ENCODE results near the gene DIRAS2. TPM values are rescaled to one million over a fixed set of nuclear protein-coding genes. Genes with fewer than 3 reads are reported as not detected.

DIRAS2 gene
- total and polyA plus RNA-seq, 2 experiments from 2014 or later, result 0.41 to 1.6 TPM

DNA sequence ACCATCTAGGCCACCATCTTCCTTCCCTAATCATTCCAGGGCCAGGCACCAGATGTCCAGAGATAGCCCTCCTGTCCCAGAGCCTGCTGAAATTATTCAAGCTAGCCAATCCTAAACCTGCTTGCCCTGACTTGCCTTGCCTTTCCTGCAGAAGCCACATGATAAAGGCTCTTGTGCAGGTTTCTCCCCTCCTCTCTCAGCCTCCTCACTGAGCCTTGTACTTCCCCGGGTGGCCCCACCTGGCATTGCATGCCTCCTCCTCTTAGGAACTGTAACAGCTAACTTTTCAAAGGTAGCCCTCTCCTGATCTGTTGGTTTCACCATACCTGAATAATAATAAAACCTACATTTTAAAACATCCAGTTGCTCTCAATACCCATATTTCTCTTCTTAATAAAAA is 42.6 kb downstream of the DIRAS2 start:
- no peak overlapping the region for H3K27ac ChIP-seq
- no peaks in the 10 kb centered on the region for H4K20me1 ChIP-seq (ENCODE audit: insufficient read depth, poor library complexity, severe bottlenecking)
- H3K27me3 ChIP-seq, result no peaks in the 10 kb centered on the region
- TF ChIP-seq EZH2 (IDR thresholded peaks at IDR 0.05; ENCODE audit: borderline replicate concordance), result no peak
- TF ChIP-seq, protein P1, sequence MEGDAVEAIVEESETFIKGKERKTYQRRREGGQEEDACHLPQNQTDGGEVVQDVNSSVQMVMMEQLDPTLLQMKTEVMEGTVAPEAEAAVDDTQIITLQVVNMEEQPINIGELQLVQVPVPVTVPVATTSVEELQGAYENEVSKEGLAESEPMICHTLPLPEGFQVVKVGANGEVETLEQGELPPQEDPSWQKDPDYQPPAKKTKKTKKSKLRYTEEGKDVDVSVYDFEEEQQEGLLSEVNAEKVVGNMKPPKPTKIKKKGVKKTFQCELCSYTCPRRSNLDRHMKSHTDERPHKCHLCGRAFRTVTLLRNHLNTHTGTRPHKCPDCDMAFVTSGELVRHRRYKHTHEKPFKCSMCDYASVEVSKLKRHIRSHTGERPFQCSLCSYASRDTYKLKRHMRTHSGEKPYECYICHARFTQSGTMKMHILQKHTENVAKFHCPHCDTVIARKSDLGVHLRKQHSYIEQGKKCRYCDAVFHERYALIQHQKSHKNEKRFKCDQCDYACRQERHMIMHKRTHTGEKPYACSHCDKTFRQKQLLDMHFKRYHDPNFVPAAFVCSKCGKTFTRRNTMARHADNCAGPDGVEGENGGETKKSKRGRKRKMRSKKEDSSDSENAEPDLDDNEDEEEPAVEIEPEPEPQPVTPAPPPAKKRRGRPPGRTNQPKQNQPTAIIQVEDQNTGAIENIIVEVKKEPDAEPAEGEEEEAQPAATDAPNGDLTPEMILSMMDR (IDR thresholded peaks at IDR 0.05; ENCODE audit: poor library complexity), result no peak
- TF ChIP-seq EZH2phosphoT487 (IDR thresholded peaks at IDR 0.05; ENCODE audit: low read depth, severe bottlenecking, unreplicated experiment), result no peak
- no peaks in the 10 kb centered on the region for H3K9me3 ChIP-seq (ENCODE audit: low read depth)
- no peaks in the 10 kb centered on the region for H3K79me2 ChIP-seq
- DNase-seq (ENCODE audit: low spot score), result no peak
- no peaks in the 10 kb centered on the region for H3K9me2 ChIP-seq (replicated peaks; ENCODE audit: insufficient read depth)
- no peaks in the 10 kb centered on the region for H3K4me1 ChIP-seq (ENCODE audit: insufficient read depth)
- no peak overlapping the region for H2AFZ ChIP-seq
- H3K4me3 ChIP-seq, result no peak overlapping the region
- H3K4me2 ChIP-seq, result no peak overlapping the region
- WGBS (ENCODE audit: low lambda C conversion rate, missing lambda C conversion rate), result 63% methylated on average over 1 of the region's 1 CpG
- no peaks in the 10 kb centered on the region for H3K36me3 ChIP-seq (replicated peaks; ENCODE audit: insufficient read depth, low read depth)

DNA sequence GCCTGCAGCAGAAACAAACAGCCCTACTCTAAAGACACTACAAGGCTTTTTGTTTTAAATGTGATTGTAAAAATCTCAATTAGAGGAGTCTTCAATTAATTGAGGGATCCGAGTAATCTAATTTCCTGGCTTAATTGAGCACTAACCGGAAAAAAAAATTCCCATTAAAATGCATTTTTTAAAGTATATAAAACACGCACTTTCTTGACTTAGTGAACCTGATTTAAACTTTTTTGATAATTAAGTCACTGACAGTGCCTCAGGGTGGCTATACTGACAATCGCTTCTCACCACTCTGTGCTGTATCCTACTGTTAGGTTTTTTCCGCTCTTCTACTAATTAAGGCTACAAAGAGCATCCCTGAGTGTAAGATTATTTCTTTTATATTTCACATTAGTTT is 44.4 kb downstream of the DIRAS2 start:
- Histone ChIP-seq H3K4me3 (no peak overlapping the region), H3K4me1 (ENCODE audit: insufficient read depth) (no peaks in the 10 kb centered on the region), H3K4me2 (no peak overlapping the region), H3K27me3 (no peaks in the 10 kb centered on the region), H3K27ac (no peak overlapping the region), H3K79me2 (no peaks in the 10 kb centered on the region), H3K9me3 (ENCODE audit: low read depth) (no peaks in the 10 kb centered on the region), H2AFZ (no peak overlapping the region), H3K9me2 (replicated peaks; ENCODE audit: insufficient read depth) (no peaks in the 10 kb centered on the region), H4K20me1 (ENCODE audit: insufficient read depth, poor library complexity, severe bottlenecking) (no peaks in the 10 kb centered on the region), H3K36me3 (replicated peaks; ENCODE audit: insufficient read depth, low read depth) (no peaks in the 10 kb centered on the region)
- no peak for DNase-seq (ENCODE audit: low spot score)
- 93% methylated on average over 5 of the region's 5 CpGs for WGBS (ENCODE audit: low lambda C conversion rate, missing lambda C conversion rate)
- TF ChIP-seq EZH2phosphoT487 (IDR thresholded peaks at IDR 0.05; ENCODE audit: low read depth, severe bottlenecking, unreplicated experiment) (no peak), EZH2 (IDR thresholded peaks at IDR 0.05; ENCODE audit: borderline replicate concordance) (no peak)
- TF ChIP-seq, protein P1 (IDR thresholded peaks at IDR 0.05; ENCODE audit: poor library complexity), result no peak

DNA sequence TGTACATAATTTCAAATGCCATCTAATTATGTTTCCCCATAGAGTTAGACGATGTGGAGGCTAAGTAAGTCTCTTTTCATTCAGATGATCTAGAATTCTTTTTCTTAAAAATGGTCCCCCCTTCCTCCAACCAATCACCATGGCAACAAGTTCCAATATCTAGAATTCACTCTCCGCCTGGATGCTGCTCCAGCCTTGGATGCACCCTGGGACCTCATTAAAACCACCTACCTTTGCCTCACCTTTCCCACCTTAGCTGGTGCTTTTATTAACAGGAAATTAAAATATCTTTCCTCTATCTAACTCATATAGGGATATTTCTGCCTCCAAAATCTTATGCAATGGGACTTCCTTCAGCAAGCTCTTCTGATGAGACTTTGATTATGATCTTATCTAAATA is 49.0 kb downstream of the DIRAS2 start:
- no peaks in the 10 kb centered on the region for H3K9me2 ChIP-seq (replicated peaks; ENCODE audit: insufficient read depth)
- H3K27me3 ChIP-seq, result no peaks in the 10 kb centered on the region
- no peak overlapping the region for H3K27ac ChIP-seq
- no peaks in the 10 kb centered on the region for H3K4me1 ChIP-seq (ENCODE audit: insufficient read depth)
- no peaks in the 10 kb centered on the region for H4K20me1 ChIP-seq (ENCODE audit: insufficient read depth, poor library complexity, severe bottlenecking)
- H3K4me3 ChIP-seq, result no peak overlapping the region
- H3K4me2 ChIP-seq, result no peak overlapping the region
- TF ChIP-seq EZH2 (IDR thresholded peaks at IDR 0.05; ENCODE audit: borderline replicate concordance), result no peak
- TF ChIP-seq, protein P1 (IDR thresholded peaks at IDR 0.05; ENCODE audit: poor library complexity), result no peak
- no peak for TF ChIP-seq EZH2phosphoT487 (IDR thresholded peaks at IDR 0.05; ENCODE audit: low read depth, severe bottlenecking, unreplicated experiment)
- H3K9me3 ChIP-seq (ENCODE audit: low read depth), result no peaks in the 10 kb centered on the region
- no peaks in the 10 kb centered on the region for H3K36me3 ChIP-seq (replicated peaks; ENCODE audit: insufficient read depth, low read depth)
- no peak for DNase-seq (ENCODE audit: low spot score)
- 72% methylated on average over 2 of the region's 2 CpGs for WGBS (ENCODE audit: low lambda C conversion rate, missing lambda C conversion rate)
- H3K79me2 ChIP-seq, result no peaks in the 10 kb centered on the region
- no peak overlapping the region for H2AFZ ChIP-seq

DNA sequence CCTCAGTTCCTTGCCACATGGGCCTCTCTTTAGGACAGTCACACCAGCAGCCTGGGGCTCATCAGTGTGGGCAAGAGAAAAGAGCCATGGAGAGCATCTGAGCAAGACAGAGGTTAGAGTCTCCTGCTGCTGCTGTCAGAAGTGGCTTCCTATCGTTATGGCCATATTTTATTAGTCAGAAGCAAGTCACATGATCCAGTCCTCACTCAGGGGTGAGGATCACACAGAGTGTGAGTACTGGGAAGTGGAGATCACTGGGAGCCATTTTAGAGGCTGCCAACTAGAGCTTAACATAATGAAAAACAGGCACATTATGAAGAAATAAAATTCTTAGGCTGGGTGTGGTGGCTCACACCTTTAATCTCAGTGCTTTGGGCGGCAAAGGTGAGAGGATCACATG is 62.0 kb downstream of the DIRAS2 start:
- TF ChIP-seq EZH2 (IDR thresholded peaks at IDR 0.05; ENCODE audit: borderline replicate concordance), result no peak
- TF ChIP-seq, protein P1 (IDR thresholded peaks at IDR 0.05; ENCODE audit: poor library complexity), result no peak
- no peak for TF ChIP-seq EZH2phosphoT487 (IDR thresholded peaks at IDR 0.05; ENCODE audit: low read depth, severe bottlenecking, unreplicated experiment)
- WGBS (ENCODE audit: low lambda C conversion rate, missing lambda C conversion rate), result 75% methylated on average over 2 of the region's 2 CpGs
- H3K9me2 ChIP-seq (replicated peaks; ENCODE audit: insufficient read depth), result no peaks in the 10 kb centered on the region
- H4K20me1 ChIP-seq (ENCODE audit: insufficient read depth, poor library complexity, severe bottlenecking), result no peaks in the 10 kb centered on the region
- H2AFZ ChIP-seq, result no peak overlapping the region
- H3K4me2 ChIP-seq, result no peak overlapping the region
- H3K4me1 ChIP-seq (ENCODE audit: insufficient read depth), result no peaks in the 10 kb centered on the region
- no peaks in the 10 kb centered on the region for H3K9me3 ChIP-seq (ENCODE audit: low read depth)
- no peak for DNase-seq (ENCODE audit: low spot score)
- H3K36me3 ChIP-seq (replicated peaks; ENCODE audit: insufficient read depth, low read depth), result no peaks in the 10 kb centered on the region
- no peaks in the 10 kb centered on the region for H3K27me3 ChIP-seq
- H3K4me3 ChIP-seq, result no peak overlapping the region
- no peaks in the 10 kb centered on the region for H3K79me2 ChIP-seq
- H3K27ac ChIP-seq, result no peak overlapping the region
